NCI-H2171 (cell line): ENCODE measurements around the gene EFS.
A peak's percentile ranks its signal among the peaks of the same experiment; 100 is the strongest.

Experiments used
- DNase-seq: peaks from one replicate; lab custom pipeline; 2025; lab: John Stamatoyannopoulos, UW

Gene EFS

DNA sequence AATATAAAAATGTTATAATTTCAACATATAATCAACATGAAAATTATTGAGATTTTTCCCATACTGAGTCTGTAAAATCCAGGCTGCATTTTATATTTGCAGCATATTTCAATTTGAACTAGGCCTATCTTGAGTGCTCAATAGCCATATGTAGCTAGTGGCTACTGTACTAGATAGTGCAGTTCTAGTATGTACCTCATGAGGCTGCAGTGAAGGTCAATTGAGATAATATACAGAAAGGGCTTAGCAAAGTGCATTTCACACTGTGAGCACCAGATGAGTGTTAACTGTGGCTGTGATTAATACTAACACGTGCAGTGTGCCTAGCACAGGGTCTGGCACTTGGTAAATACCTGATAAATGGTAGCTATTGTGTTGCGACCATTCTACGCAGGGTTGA lies 6.9 kb downstream of the EFS start:
- DNase-seq: no peak

DNA sequence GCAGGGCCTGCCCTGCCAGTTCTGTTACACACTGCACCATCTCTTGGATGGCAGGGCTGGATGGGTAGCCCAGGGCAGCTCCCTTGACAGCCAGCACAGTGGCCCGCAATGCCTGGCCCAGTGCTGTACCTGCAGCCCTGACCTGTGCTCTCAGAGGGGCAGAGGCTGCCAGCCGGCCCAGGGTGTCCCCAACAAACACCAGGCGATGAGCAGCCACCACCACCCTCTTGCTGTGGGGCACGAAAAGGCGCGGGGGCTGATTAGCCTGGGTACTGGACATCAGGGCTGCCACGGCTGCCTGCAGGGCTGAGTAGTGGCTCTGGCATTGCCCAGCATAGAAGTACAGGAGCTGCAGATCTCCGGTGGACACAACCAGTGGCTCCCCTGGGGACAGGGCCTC lies 7.7 kb downstream of the EFS start:
- DNase-seq: no peak

DNA sequence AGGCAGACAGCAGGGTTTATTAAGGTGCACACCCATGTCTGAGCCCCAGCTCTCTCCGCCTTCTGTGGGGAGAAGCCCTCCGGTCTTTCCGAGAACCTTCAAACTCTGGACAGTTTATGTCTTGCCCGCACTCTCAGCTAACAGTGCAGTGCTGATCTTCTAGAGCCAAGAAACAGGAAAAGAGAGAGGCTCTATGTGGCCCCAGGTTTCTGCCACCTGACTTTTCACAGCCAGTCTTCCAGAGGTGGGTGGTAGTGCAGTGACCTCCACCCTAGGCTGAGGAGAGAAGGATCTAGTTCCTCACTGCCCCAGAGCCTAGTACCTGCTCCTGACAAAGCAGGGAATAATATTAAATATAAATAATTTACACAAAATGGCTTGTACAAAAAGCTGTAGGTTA lies 8.3 kb downstream of the EFS start:
- no peak for DNase-seq

DNA sequence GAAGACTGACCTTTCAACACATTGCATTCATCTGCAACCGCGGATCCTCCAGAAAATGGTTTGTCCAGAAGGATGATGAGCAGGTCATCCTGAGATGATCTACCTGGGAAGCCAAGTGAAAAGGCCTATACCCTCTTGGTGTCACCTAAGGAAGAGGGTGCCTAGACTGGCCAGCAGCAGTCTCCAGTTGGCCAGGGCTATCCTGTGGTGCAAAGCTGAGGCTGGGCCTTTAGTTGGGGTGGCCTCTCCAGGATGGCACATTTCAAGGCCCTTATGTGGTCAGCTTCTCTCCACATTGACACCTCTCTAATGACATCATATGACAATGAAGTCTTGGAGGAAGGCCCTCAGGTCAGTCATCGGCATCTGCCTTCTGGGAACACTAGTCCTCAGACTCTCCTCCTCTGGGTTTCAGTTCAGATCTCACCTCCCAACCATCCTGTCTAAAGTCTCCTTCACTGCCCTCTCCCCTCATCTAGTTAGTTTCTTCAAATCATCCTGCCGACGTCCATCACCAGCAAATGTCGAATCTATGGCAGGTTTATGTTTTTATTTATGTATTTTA lies 9.0 kb downstream of the EFS start:
- no peak for DNase-seq

DNA sequence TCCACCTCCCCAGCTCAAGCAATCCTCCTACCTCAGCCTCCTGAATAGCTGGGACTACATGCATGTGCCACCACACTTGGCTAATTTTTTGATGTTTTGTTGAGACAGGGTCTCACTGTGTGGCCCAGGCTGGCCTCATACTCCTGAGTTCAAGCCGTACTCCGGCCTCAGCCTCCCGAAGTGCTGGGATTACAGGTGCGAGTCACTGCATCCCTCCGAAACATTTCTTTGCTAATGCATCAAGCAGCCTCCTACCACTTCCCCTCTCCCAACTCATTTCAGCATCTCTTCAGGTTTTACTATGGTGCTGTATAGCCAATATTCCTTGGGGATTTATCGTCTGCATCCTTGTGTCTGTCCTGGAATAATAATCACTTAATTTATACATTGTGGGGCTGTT lies 10.0 kb downstream of the EFS start:
- DNase-seq: no peak

DNA sequence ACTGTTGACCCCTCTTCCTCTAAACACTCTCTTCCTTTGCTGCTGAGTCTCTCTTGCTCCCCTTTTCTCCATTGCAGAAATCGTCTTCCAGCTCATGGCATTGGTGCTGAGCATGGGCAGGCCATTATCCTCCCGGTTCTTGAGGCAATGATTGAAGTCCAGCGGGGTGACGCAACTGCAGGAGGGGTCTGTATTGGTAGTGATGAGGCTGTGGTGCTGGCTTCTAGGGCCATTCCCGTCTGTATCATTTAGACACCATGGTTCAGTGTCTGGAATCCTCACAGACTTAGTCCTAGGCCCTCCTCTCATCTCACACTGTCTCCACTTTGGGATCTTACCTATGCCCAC lies 11.6 kb downstream of the EFS start:
- no peak for DNase-seq

DNA sequence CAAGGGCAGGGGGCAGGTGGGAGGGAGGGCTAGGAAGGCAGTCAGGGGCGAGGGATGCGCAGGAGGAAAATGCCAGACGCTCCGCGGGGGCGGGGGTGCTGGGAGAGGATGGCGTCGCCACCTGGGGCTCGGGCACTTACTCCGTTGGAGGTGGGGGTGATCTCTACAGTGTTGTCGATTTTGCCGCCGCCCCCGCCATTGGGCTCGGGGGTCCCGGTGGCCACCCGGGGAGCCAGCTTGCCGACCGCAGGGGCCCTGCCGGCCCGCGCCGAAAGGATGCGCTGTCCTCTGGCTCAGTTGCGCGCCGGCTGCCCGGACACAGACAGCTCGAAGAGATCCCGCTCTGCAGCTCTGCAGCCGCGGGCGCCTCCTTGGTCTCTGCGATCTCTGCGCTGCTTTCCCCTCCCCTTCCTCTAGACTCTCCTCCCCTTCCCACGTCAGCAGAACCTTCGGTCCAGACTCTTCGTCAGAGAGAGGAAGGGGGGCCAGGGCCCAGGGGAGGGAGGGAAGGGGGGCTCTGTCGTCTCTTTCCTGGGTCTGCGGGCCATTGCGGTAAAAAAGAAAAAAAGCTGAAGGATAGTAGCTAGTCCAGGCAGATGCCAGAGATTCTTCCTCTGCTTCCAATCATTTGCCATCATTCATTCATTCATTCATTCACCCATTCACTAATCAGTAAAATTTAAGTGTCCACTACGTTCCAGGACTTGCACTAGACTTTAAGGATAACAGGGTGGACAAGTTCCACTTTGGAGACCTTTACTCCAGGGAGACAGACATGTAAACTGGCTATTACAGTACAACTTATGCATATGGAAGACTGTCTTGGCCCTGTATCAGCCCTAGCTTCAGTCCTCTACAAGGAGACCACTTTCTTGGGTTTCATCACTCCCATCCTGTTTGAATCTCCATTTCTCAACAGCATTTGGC lies 12.2 kb downstream of the EFS start, which contains the start of gene SLC22A17:
Gene SLC22A17 (minus strand): TSS at position 382 of the 927 bp plus-strand sequence.
- DNase-seq: peak; percentile 79

GRCh38 chr14:23351681-23352505 lies 13.1 kb downstream of the EFS start:
- DNase-seq: no peak

GRCh38 chr14:23349156-23349845 lies 15.7 kb downstream of the EFS start:
- DNase-seq: no peak

DNA sequence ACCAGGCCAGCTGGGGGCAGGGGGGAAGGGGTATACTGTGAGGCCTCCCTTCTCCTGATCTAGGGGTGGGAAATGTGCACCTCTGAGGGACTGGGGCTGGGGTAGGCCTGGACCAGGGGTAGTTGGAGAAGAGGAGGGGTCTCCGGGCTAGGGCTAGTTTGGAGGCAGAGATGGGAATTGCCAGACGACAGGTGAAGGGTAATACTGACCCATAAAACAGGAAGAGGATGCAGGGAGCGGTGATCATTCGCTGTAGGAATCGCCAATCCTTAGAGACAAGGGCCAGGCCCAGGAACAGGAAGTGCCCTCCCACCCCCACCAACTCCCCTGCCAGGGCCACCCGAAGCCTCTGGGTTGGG lies 16.7 kb downstream of the EFS start:
- no peak for DNase-seq

DNA sequence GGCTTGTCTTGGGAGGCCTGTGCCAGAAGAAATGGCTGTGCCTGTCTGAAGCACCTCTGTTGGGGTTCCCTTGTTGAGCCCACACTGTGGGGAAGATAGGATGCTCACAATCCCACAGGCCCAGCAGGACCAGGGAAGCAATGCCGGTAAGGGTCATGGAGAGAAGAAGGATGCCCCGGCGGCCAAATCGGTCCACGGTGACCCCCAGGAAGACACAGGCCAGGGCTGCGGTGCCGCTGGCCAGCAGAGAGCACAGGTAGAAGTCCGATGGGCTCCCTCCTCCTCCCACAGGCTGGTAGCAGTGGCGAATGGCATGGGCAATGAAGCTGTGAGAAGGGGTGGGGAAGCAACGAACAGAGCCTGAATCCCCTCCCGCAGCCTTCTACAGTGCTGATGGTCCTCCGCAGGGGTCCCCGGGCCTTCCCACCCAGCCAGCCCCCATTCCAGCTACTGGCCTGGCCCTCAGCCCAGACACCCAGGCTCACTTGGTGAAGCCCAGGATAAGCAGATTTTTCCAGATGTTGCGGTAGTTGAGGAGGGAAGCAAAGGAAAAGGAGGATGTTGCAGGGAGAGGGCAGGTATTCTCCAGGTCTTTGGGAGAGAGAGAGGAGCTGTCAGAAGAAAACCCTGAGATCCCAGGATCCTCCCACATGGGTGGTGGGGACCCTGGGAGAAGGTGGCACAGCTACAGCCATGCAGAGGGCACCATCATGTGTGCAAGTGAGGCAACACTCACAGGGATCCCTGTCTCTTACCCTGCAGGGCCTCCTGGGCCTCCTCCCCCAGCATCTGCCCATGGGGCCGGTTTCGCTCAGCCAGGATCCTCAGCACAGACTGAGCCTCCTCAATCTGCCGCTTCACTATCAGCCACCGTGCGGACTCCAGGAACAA lies 17.3 kb downstream of the EFS start:
- no peak for DNase-seq

DNA sequence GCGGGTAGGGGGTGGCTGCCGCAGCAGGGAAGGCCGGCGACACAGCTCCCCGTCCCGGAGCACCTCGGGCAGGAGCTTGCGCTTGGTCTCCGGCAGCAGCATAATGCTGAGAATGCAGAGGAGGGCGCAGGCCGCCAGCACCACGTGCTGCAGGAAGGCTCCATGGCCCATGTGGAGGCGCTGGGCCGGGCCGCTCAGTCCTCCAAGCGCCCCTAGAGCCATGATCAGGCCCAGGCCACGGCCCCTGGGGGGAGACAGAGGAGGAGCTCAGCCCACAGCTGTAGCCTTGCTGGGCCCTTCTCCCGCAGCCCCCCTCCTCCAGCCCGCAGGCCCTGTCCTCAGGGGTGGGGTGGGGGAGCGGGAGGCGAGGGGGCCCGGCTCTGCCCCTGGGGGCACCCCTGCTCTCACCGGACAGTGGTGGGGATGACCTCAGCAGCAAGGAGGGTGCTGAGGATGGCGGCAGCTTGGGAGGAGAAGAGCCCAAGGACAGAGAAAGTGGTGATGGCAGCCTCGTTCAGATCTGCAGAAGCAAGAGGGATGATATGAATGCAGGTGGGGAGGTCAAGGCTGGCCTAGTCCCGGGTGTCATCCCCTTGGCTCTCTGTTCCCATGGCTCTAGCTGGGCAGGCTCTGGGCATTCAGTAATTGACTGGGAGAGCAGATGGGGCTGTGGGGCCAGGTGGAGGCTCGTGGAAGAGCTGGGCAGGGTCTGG lies 18.1 kb downstream of the EFS start:
- DNase-seq: no peak

GRCh38 chr14:23345987-23346692 lies 18.8 kb downstream of the EFS start:
- DNase-seq: no peak

DNA sequence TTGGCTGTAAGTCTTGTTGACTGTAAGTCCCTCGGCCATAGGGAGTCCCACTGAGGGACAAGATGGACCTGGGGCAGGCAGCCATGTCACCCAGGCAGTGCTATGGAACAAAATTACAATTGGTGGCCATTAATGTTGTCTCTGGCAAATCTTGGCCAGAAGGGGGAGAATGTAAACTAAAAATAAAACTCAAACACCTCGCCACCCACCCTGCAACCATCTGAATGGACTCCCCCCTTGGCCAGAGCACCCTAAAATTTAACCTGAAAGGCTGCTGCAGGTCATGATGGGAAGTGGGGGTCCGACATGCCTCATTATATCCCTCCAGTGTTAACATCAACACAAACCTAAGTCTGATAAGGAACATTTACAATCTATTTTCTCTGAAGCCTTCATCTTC lies 20.5 kb downstream of the EFS start:
- no peak for DNase-seq

DNA sequence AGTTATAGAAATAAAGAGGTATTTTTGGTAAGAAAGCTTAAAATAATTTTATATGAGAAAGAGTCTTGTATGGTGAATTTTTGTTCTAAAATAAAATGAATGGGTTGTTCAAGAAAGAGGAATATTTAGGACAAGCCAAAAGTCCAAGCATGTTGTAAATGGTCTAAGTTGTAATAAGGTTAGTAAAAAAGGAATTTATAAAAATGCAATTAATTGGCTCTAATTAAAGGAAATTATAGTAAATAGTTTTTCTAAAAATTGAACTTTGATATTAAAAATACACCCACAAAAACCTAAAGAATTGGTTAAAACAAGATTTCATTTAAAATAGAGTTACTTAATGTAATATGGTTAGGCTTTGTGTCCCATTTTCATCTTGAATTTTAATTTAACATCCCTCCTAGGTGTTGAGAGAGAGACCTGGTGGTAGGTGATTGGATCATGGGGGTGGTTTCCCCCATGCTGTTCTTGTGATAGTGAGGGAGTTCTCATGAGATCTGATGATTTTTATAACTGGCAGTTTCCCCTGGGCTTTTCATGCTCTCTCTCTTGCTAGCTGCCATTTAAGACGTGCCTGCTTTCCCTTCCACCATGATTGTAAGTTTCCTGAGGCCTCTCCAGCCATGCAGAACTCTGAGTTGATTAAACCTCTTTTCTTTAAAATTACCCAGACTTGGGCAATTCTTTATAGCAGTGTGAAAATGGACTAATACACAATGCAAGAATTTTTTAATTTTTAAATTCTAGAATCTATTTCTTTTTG lies 25.3 kb downstream of the EFS start:
- DNase-seq: no peak

DNA sequence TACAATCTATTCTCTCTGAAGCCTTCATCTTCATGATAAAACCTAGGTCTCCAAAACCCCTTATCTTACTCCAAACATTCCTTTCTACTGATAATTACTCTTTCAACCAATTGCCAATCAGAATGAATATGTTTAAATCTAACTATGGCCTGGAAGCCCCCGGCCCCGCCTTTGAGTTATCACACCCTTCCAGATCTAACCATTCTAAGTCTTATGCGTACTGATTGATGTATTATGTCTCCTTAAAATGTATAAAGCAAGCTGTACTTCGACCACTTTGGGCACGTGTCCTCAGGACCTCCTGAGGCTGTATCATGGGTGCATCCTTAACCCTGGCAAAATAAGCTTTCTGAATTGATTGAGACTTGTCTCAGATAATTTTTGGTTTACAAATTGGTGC lies 29.3 kb downstream of the EFS start:
- DNase-seq: no peak

GRCh38 chr14:23327947-23328744 lies 36.8 kb downstream of the EFS start:
- DNase-seq: peak; percentile 63
